DMS79 treated with DMSO at 0.1 percent for 48 hours (cell line): ENCODE results near the gene SEPSECS.

Experiments
- DNase-seq: peaks from one replicate; lab custom pipeline; 2025; lab: John Stamatoyannopoulos, UW

Gene SEPSECS

DNA sequence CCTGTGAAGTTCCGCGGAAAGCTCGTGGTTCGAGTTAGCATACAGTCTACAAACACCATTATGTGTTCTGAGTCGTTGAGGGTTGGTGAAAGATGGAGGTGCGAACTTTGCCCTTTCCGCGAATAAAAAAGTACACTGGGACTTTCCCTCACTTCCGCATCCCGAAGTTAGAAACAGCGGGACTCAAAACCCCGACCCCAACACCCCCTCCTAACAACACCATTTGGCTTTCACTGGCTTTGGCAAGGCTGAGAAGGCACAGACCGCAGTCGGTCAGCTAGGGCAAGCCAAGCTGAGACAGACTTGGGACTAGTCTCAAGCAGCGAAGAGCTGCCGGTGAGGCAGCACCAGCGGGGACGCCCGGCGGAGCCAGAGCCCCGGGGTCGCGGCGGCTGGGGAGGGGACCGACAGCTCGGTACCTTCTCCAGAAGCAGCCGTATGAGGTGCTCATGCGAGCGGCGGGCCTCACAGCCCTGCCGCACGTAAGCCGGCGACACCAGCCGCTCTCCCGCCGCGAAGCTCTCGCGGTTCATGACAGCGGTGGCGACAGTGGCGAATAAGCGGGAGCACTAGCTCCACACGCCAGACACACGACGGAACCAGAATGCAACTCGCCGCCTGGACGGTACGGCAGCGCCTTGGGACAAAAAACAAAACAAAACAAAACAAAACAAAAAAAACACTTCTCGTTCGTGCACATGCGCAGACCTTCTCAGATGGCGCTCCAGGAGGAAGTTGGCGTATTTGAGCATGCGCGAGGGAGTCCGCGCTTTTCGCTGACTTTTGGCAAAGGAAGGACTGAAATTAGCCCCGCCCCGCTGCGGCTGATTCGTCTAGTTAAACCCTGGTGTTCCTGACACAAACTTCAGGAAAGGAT is at the start of gene SEPSECS:
TSS of gene SEPSECS (minus strand) at position 613 of the 877 bp plus-strand sequence. CDS start at position 533, 80 bp downstream.
- DNase-seq, result peak; percentile 81

DNA sequence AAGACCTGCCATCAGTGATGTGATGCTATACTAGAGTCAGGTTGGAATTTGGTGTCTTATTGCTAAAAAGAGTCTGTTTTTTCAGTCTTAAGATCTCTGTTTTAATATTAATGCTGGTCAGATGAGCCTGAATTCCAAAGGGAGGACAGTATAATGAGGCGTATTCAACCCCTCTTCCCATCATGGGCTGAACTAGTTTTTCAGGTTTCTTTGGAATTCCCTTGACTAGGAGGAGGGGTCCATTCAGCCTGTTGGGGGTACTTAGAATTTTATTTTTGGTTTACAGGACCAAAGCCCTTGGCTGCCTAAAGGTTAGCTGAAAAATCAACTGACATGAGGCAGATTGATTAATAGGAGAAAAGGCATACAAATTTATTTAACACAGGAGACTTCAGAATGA is 49.5 kb upstream of the SEPSECS start:
- no peak for DNase-seq

DNA sequence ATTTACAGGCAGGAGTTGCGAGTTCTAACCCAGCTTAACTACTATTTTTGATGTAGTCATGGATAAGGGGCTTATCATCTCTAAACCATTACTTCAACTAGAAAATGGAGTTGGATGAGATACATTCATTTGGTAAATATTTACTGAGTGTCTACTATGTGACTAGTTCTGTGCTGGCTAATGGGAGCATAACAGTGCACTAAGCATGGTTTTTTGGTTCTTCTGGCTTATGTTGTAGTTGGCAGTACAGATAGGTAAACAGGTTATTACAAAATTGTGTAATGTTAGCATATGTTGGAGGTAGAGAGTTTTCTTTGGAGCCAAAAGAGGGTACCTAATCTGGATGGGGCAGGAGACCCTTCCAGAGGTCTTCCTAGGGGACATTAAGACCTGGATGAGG is 47.7 kb upstream of the SEPSECS start:
- DNase-seq, result no peak

DNA sequence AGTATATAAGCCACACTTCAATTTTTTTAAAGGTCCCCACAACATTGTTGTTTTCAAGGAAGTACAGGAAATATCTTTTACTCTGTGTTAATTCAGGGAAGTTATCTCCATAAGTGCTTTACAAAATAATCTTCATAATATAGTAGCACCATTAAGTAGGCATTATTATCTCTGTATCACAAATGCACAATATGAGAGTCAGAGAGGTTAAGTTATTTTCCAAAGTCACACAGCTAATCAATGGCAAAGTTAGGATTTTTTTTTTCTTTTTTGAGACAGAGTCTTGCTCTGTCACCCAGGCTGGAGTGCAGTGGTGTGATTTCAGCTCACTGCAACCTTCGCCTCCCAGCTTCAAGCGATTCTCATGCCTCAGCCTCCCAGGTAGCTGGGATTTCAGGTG is 38.5 kb upstream of the SEPSECS start:
- no peak for DNase-seq

DNA sequence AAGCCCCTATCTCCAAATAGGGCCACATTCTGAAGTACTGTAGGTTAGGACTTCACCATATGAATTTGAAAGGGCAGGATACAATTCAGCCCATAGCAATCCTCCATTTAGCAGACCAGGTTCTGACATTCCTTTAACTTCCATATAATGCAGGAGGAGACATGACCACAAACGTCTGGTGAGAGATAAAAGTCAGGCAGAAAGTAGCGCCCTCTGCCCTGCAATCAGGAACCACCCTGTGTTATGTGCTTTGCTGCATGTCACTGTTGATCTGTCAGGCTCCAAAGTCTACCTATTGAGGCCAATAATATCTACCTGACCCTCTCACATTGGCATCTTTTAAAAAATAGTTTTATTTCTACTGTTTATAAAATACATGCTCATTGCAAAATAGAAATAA is 30.2 kb upstream of the SEPSECS start:
- DNase-seq, result no peak

DNA sequence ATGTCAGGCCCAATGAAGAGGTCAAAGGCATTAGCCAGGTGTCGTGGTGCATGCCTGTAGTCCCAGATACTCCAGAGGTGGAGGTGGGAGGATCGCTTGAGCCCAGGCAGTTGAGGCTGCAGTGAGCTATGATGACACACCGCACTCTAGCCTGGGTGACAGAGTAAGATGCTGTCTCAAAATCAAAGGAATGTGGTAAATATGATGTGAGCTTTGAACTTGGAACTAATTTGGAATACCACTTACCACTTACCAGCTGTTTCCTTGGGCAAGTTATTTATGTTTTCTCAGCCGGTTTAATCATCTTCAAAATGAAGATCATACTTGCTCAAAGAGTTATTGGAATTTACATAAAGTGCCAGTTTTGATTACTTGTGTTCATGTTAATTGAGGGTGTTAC is 23.8 kb upstream of the SEPSECS start:
- DNase-seq, result no peak

DNA sequence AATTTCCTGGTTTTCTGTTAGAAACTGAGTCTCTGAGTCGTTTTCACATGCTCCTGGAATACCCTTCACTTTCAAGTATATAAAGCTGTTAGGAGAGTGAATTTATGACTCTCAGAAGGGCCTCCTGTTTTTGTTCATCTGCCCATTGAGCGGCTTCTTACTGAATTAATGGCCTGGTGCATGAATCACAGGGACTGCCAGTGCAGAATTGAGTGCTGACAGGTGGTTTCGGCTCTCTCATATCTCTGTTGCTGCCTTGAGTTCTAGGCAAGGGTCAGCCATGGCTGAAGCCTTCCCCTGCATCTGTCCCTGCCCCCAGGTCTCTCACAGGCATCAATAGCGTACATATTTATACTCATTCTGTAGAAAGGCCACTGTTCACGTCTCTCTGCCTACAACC is 22.7 kb upstream of the SEPSECS start:
- DNase-seq, result peak; percentile 4

DNA sequence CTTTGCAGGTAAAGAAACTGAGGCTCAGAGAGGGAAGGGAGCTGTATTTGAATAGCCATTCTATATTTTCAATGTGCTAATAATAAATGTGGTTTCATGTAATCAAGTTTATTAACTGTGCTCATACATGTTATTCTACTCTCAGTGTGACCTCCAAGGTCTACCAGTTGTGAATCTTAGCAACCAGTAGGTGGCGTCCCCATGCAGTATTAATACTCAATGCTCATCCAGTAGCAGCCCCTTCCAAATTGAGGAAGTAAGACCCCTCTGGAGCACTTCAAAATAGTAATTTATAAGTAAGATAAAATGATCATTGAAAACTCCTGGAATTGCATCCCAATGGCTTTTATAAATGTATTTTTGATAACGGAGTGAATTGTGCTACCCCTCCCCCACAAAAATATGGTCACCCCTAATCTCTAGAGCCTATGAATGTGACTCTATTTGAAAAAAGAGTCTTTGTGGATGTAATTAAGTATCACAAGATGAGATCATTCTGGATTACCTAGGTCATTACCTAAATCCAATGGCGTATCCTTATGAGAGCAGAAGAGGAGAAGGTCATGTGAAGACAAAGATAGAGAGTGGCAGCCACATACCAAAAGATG is 20.4 kb upstream of the SEPSECS start:
- no peak for DNase-seq

DNA sequence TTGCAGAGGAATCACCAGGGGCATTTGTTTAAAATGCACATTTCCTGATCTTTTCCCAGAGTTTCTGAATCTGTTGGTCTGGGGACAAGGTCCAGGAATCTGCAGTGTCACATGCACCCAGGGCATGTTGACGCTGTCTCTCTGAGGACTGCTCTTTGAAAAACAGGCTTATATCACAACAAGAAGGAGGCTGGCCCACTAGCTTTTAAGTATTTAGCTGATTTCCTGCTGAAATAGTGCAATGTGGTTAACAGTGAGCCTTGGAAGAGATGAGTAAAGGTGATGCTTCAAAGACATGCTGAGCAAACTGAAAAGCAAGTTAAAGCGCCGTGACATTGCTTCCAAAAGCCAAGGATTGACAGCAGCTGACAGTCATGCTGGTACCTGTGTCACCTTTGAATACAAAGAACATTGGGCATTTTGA is 18.6 kb upstream of the SEPSECS start:
- no peak for DNase-seq

DNA sequence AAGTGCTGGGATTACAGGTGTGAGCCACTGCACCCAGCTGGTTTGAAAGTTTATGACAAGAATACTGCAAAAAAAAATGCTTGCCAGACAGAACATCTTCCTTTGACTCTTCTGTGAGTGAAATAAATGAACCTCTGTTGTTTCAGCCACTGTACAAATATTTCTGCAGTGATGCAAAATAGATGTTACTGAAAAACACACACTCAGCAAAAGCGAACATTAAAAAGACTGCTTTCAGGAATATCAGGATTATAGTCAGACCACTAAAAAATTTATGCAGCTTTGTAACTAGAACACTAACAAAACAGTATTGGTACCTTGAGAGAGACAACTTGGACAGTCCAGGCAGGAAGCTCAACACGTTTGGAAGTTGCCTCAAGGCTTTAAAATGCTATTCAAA is 16.9 kb upstream of the SEPSECS start:
- DNase-seq, result no peak

DNA sequence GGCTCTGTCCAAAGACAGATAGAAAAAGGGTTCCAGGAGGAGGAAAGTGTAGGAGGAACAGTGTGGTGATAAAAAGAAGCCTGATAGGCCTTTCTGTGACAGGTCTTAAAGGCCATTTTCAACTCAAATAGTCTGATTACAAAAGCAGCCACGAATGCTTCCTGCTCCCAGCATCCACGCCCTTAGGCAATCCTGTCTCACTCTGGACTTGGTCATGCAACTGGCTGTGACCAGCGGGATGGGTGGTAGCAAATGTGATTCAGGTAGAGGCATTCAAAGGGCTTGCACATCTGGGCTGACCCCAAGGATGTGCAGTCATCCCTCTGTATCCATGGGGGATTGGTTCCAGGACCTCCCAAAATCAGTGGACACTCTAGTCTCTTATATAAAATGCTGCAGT is 14.4 kb upstream of the SEPSECS start:
- DNase-seq, result no peak

DNA sequence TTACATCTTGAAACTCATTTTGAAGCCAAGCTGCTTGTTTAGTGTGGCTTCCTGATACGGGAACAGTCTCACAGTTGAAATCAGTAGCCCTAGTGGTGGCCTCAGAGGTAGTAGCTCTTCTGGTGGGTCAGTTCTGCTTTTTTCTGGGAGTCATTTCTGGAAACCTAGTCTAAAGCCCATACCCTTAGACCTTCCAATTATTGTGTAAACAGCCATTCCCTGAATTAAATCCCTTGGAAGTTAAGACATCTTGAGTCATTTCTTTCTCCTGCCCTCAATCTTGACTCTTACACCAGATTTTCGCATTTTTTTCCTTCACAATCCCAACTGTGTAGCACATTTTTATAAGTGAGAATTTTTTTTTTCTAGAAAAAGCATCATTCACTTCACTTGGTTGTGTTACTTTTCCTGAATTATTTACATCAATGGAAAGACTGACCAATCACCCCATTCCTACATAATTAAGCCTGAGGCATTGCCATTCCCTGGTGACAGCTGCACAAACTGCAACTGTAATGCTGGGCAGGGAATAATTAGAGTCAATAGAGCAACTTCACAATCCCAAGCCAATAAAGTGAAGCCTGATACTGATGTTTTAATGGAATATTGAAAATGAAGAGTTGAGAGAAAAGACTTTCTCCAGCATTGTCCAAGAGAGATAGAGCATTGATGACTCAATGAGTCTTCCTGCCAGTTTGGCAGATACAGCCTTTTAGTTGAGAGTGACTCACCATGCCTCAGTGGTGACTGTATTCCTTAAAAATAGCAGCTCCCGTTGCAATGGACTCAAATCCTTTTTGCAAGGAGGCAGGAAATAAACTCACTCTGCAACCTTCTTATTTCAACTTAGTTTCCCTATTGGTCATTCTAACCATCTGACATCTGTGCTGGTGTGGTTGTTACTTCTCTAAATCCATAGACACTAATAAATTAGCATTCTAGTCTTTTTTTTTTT is 13.0 kb upstream of the SEPSECS start:
- DNase-seq, result no peak

DNA sequence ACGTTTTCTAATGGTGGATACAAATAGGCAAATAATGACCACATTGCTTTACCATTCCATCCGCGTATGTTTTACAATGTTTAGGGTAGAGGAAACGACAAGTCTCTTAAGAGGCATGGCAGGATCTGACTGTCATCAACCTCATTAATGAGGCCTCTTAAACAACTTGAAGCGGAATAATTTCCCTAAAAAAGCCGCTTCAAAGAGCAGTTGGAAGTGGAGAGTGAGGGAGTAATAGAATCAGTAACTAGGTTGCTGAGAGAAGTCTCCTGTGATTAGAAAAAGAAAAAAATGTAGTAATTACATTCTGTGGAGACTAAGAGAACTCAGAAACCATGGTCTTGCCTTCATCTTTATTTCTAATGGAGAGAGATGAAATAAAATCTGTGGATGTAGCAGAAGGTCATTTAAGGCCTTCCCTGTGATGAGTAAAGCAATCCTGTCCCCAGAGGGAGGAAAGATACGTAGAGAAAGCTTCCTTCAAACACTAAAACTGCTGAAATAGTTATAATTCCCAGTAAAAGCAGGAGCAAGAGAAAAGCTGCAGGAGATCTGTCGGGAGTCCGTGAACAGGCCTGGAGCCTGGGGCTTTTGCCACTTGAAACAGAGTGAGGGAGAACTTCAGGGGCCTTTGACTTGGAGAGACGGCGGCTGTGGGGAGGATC is 11.1 kb upstream of the SEPSECS start:
- DNase-seq, result no peak

DNA sequence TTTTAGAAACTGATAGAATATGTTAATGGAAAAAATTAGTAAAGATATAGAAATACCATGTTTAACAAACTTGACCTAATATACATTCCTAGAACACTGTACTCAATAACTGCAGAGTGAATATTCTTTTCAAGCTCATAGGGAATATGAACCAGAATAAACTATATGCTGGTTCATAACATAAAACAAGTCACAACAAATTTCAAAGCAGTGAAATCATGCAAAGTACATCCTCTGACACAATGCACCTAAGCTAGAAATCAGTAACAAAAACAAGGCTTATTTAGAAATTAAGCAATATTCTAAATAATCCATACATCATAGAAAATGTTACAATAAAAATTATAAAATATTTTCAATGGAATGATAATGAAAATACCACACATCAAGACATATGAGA is 9.2 kb upstream of the SEPSECS start:
- no peak for DNase-seq

DNA sequence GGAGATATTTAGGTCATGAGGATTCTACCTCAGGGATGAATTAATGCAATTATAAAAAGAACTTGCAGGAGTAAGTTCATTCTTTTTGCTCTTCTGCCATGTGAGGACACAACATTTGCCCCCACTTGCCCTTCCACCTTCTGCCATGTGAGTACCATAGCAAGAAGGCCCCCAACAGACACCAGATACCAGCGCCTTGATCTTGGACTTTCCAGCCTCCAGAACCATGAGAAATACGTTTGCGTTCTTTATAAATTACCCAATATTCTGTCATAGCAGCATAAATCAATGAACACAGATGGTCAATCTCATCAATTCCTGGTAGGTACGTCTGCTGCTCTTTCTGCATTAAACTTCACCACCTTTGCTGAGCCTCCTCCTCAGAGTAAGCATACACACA is 5.7 kb upstream of the SEPSECS start:
- no peak for DNase-seq

DNA sequence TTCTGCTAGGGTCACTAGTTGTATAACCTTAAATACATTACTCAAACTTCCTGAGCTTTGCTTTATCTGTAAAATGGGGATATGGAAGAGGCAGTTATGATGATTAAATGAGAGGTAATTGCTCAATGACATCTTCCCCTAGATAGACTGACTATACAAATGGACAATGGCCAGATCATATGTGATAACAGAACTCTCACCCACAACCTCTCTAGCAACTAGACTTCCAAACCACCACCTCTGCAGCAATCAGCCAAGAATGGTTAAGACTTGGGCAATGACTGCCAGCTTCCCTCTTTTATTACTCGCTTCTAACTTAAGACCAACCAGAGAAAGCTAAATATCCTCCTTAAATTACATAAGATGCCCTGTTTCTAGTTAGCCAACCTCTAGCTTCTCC is 2.9 kb upstream of the SEPSECS start:
- DNase-seq, result no peak

DNA sequence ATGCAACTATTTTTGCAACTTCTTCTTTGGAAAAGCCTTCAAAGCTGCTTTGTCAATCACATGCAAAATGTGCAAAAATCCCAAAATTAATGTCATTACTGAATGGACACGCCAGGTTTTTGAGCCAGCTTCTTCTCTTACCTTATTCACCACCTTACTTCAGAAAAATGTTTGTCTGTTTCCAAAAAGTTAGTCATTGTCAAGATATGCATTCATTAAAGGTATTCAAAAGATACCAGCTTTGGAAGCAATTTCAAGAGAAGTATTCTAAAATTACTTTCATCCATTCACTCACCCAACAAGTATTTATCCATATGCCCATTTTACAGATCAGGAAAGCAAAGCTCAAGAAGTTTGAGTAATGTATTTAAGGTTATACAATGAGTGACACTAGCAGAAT is 2.3 kb upstream of the SEPSECS start:
- DNase-seq, result no peak

DNA sequence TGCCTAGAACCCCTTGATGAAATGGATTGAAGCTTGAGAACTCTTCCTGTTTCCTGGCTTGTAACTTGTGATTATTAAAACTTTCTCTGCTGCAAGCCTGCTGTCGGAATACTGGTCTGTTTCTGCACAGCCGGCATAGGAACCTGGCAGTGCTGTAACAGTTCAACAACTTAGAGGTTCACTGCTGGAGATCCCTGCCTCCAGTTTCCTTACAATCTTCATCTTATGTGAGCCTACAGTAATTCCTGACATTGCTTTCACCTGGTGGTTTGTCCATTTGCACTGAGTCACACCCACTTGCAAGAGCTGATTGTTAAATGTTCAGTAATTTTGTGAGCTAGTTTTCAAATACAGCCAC is 1.3 kb upstream of the SEPSECS start:
- no peak for DNase-seq

DNA sequence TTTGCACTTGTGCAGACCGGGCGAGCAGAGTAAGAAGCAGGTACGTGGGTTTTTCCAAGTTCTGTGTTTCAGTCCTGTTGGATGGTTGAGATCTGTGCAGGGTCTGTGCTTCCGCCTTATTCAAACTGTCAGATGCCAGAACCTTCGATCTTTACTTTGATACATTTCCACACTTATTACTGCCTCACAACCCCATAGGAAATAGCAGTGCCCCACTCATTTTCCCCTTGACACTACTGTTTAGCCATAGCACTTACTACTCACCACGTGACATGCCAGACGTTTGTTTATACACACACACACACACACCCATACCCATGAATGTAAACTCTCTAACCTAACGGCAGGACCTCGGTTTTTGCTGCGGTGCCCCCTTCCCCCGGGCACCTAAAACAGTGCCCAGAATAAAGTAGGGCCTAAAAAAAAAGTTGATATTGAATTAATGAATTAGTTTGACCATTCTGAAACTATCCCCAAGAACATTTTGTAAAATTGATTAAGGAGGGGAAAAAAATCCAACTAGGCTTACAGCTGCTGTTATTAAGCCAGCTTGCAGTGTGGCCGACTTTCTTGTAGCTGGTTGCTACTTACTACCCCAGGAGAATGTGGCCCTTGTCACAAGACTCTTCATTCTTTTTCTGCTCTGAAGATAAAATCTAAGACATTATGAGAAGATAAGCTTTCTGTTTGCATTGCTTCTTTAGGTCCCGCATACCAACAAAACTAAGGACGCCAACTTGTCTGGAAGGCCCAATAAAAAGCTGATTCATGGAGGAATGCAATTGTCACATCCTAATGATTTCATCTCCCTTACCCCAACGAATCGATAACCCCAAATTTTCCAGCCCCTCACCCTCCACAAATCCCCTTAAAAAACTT is 704 bp upstream of the SEPSECS start:
- no peak for DNase-seq

DNA sequence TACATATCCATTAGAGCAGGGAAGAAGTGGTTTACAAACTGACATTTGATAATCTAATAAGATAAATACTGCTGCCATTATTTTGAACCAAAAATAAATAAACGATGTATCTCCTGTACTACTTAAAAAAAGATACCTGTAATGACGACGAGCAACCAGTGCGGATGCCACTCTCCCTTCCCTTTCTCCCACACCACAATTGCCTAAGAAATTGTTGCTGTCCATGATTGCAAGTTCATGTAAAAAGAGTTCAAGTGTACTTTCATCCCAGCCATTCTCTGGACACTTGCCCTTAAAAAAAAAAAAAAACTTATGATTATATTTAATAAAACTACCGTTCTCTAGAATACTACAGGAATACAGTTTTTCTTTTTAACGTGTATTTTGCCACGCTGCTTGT is 1.4 kb downstream of the SEPSECS start:
- DNase-seq, result peak; percentile 35

DNA sequence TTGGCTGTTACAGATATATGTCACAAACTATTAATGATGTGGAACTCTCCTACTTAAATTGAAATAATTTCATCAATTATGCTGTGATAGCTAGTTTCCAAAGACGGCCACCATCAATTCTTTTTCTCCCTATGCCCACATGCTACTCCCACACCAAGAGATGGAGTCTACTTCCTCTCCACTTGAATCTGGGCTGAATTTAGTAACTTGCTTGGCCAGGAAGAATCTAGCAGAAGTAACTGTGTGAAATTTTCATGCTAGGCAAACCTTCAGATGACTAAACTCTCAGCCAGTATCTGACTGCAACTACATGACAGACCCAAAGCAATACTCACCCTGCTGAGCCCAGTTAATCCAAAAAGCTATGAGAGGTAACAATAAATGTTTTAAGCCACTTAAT is 3.2 kb downstream of the SEPSECS start:
- no peak for DNase-seq
